KBM-7 (cell line): ENCODE measurements around the gene DQX1.

Experiments
- DNase-seq: peaks from one replicate; pipeline ENCODE4 v3.0.0-alpha.2; 2015
- in situ Hi-C: fragments of 300-500 bp; cut with MboI; formaldehyde crosslinking; loops from 2 replicates; pipeline ENCODE4 v1.14.3; 2020; ENCODE audit warnings: low sequenced_read_pairs, low pct_unique_long_range_greater_than_20kb, mixed read lengths

DQX1 gene

GRCh38 chr2:74555610-74556103, 29.6 kb upstream of the DQX1 start:
- peak; percentile 54 for DNase-seq
- in situ Hi-C loops = no loop called here

DNA sequence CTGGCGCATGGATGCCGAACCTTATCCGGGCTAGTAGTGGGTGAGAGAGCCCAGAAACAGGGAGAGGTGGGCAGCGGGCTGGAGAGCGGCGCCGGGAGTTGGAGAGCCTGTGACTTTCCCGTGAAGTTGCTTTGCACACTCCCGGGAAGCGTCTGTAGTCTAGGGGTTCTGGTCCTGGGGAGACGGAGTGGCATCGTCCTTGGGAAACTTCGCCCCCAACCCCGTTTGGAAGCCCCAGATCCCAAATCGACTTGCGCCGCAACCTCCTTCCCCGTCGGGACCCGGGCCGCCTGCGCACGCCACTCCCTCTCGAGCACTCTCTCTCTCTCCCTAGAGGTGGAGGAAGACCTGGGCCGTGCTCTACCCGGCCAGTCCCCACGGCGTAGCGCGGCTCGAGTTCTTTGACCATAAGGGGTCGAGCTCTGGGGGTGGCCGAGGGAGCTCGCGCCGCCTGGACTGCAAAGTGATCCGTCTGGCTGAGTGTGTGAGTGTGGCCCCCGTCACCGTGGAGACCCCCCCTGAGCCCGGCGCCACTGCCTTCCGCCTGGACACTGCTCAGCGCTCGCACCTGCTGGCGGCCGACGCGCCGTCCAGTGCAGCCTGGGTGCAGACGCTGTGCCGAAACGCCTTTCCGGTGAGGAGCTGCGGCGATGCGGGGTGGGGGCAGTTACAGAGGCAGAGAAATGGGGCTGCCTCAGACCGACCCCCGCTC, 28.9 kb upstream of the DQX1 start:
- DNase-seq = no peak
- in situ Hi-C loops = no loop called here

DNA sequence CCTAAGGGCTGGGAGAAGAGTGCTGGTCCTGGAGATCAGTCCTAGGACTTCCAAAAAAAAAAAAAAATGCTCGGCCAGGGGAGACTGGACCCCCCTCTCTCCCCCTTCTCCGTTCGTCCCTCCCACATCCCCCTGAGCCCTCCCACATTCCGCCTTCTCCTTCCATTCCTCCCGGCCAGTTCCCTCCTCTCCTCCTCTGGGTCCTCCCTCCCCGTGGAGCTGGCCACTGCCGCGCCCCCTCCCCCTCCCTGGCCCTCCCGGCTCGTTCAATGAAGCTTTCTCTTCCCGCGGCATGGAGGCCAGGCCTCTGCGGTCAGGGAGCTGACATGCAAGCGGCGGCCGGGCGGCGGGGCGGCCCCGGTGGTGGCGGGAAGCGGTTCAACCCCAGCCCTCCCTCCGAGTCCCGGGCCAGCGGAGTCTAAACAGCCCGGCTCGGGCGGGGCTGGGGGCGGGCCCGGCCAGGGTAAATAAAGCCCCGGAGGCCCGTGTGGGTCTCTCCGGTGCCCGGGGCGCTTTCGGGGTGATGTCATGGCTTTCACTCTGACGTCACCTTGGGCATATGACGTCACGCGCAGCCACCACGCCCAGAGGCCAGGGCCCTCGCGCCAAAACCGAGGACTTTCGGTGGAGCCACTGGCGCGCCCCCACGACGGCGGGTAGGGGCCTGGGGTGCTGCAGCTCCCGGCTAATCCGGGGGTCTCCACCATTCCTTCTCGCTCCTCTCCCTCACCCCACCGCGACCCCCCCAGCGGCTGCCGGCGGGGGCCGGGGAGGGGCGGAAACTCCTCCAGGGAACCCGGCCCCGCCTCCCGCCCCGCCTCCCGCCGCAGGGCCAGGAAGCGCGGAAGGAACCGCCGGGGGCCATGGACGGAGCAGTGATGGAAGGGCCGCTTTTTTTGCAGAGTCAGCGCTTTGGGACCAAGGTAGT, 28.1 kb upstream of the DQX1 start, which contains the start of the genes DOK1 and LOXL3:
DOK1 (plus strand) TSS at position 829 of the 928 bp plus-strand sequence; CDS start at position 864, 35 bp downstream.
LOXL3 (minus strand) TSS at position 51 of the 928 bp plus-strand sequence. CDS start 1,308 bp downstream, outside the sequence.
- in situ Hi-C loops = no loop called here
- DNase-seq = peak; percentile 91

DNA sequence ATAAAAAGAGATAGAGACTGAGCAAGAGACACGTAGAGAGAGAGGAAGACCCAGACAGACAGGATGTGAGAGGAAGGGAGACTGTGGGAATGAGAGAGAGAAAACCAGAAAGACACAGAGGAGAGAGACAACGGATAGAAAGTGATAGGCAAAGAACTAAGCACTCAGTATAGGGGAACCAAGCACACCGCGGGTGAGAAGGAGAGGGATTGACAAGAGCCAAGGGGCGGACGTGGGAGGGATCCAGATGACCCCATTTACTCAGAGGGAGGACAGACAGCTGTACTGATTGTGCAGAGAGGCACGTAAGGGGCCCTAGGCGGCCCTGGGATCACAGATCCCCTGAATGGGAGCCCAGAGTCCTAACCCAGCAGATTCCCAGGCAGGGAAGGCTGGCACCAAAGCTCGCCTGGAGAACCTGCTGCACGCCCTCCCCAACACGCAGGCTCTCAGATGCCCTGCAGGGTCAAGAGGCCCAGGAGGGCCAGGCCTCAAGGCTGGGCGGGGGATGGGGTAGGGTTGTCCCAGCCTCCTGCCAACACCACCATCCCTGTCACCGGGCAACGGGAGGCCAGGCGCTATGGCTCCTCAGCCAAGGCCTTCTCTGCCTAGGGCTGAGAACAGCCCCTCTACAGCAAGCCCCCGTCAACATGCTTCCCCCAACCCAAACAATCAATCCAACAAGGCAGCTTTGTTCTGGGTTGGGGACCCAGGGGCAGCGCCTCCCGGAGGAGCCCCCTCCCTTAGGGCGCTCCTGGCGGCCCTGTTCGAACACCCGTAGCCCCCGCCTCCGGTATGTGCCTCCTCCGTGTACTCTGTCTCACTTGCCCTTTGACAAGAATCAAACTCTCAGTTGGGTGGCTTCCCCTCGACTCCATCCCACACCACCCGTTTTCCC, 27.1 kb upstream of the DQX1 start:
- in situ Hi-C loops = no loop called here
- DNase-seq = peak; percentile 71

DNA sequence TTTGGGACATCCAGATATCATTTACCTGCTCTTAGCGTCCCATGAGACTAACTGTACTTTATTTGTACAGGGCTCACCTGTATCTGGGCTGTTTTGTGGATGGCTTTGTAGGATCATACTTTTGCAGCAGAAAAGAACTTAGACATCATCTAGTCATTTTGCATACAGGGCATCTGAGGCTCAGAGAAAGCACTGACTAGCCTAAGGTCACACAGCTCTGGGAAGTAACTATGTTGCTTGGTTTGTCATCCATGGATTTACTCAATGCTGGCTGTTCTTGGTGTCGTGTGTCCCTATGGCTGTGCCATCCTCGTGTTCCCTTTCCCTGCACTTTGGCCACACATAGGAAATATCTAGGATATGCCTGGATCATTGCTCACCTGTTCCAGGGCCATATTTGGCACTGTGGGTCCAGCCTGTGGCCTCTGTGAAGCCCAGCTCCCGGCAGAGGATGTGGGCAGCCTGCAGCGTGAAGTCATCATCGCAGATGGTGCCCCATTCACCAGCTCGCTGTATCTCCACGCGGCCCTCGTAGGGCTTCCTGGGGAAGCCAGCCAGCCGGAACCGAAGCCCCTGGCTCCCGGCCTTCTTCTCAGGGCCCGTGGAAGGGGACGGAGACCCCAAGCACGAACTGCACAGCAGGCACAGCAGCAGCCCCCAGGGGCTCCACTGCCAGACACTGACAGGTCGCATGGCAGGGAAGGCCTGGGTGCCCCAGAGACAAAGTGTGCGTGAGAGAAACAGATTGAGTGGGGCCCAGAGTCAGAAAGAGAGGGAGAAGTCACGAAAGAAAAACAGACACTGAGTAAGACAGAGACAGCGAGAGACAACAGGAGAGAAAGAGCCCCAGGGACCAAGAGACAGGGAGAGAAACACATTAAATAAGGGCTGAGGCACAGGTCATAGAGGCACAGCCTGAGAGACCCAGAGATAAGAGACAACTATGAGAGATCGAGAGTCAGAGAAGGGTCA, 26.2 kb upstream of the DQX1 start:
- in situ Hi-C loops = no loop called here
- DNase-seq = peak; percentile 66

DNA sequence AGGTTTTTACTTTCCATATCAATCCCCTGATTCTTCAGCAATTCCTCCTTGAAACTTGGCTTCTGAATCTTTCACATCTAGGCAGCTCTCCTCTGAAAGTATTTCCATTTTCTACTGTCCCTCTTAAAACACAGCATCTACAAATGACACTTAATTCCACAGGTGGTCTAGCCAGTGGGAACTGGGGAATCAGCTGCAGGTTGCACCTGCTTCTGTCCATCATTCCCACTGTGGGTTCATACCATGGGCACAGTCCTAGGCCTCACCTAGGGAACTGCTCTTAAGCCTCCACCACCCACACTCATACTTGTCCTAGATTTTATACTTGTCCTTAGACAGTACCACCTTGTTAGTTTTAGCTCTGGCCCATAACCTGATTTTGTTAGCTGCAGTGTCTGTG, 25.5 kb upstream of the DQX1 start:
- no peak for DNase-seq
- in situ Hi-C loops = no loop called here

- no peak for DNase-seq
- in situ Hi-C loops = no loop called here
Measured at GRCh38 chr2:74550231-74550630, 24.2 kb upstream of the DQX1 start.

DNA sequence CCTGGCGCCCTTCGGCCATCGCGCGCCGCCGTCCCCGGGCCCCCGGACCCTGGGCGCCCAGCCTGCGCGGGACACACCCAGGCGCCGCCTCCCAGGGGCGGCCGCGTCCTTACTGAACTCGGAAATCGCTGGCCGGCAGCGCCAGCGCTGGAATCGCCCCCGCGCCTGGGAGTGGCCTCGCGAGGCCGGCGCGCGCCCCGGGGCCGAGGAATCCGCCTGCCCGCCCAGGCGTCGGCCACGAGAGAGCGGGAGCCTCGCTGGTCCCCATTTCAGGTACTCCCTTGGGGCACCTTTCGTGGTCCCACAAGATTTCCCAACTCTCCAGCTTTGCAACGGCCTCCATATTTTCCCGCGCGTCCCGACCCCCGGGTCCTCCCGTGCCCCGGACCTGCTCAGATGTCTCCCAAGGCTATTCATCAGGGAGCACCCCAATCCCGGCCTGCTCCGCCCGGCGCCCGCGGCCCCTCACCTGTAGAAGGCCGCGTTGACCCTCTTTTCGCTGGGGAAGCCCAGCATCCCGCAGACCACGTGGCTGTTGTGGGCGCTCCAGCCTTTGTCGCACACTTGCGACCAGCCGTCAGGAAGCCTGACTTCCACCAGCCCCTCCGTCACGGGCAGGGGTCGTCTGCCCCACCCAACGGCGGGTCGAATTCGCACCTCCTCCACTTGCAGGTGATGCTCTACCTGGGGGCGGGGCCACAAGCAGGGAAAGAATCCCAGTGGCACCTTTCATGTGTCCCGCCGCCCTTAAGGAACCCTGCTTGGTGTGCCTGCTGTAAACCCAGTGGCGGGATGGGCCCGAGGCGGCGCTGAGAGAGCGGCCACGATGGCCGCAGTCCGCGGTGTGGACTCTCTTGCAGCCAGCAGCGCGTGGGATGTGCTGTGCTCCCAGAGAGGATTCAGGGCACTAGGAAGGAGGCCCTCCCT, 23.1 kb upstream of the DQX1 start:
- in situ Hi-C loops = no loop called here
- DNase-seq = peak; percentile 49

GRCh38 chr2:74548285-74548899, 22.4 kb upstream of the DQX1 start:
- in situ Hi-C loops = no loop called here
- DNase-seq = peak; percentile 36

DNA sequence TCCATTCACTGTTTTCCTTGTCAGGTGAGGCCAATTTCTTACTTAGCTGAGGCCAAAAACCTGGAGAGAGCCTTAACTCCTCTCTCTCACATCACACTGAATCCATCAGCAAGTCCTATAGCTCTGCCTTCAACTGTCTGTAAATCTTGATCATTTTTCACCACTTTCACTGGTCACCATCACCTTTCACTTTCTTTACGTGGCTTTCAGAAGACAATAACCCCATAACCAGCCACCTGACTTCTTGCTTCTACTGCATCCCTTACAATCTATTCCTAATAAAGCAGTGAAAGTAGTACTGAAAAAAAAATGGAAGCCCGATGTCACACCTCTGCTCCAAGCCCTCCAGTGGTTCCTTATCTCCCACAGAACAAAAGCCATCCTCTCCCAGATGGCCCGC, 20.0 kb upstream of the DQX1 start:
- in situ Hi-C loops = no loop called here
- DNase-seq = no peak

- in situ Hi-C loops = no loop called here
Measured at GRCh38 chr2:74544634-74545033, 18.6 kb upstream of the DQX1 start.

GRCh38 chr2:74542978-74543377, 16.9 kb upstream of the DQX1 start:
- in situ Hi-C loops = no loop called here
- no peak for DNase-seq

More at GRCh38 chr2:74544634-74545033, 18.6 kb upstream of the DQX1 start:
- no peak for DNase-seq

GRCh38 chr2:74540291-74540690, 14.3 kb upstream of the DQX1 start:
- in situ Hi-C loops = no loop called here

DNA sequence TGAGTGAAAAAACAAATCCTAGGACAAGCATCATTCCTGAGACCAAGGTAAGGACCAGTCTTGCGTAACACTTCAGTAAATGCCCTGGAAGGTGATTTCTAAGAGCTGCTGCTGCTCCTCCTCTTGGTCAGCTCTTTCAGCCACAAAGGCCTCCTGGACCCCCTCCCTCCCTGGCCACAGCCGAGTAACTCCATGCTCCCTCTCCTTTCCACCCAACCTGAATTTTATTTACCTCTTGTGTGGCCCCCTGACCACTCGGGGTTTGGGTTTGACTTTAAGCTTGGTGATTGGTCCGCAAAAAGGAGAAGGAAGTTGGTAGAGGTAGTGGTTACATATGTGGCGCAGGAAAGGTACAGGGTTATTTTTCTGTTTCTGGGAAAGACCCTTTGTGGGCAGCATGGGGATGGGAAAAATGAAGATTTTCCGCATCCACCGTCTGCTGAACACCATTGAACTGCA, 12.9 kb upstream of the DQX1 start:
- in situ Hi-C loops = no loop called here

More at GRCh38 chr2:74540291-74540690, 14.3 kb upstream of the DQX1 start:
- no peak for DNase-seq

DNA sequence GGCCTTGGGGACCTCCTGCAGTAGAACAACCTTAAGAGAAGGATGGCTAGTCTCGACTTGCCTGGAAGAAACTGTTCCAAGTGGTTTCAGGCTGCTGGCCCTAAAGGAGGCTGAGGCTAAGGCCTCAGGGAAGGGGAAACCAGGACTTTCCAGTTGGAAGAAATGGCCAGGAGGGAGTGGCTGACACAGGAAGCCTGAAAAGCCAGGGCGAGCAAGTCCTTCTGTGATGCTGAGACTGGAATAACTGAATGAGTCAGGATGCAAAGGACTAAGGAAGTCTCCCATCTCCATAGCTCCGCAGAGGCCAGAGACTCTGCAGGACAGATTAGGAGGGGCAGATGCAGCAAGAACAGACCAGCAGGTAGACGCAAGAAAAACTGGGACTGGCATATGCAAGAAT, 11.1 kb upstream of the DQX1 start:
- in situ Hi-C loops = no loop called here
- DNase-seq = no peak

More for the DNA sequence above, 12.9 kb upstream of the DQX1 start:
- DNase-seq = peak; percentile 60

DNA sequence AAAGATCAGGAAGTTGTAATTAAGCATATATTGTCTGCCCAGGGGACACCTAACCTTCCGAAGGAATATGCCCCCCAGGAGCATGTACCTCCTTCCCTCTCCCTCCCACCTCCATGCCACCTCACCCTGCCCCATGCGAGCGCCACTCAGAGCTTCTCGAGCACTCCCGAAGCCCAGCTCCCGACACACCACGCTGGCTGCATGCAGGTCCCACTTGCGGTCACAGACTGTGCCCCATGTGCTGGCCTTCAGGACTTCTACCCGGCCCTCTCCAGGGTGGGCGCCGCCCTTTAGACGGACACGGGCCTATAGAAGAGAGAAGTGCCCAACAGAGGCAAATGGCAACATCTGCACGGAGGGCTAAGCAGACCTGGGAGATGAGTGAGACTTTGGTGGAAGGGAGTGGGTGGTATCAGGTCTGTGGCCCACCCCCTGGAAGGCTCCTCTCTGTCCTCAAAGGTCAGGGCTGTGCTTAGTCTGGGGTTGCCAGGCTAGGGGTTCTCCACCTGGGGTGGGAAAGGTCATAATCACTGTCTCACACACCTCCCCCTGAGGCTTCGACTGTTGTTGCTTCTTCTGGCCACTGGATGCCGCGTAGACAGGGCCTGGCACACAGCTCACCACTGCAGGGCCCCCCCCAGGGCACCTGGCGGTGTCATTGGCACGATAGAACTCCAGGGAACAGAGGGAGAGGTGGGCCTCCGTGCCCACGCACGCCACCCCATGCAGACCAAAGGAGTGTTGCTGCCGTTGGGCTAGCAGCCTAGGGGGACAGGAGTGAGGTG, 10.3 kb upstream of the DQX1 start:
- in situ Hi-C loops = no loop called here
- DNase-seq = no peak
